Liver (tissue), 9 donors: ENCODE measurements around the gene LRRN4CL. TPM values are rescaled to one million over a fixed set of nuclear protein-coding genes. Genes with fewer than 3 reads are reported as not detected.

Source experiments
- DNase-seq: peaks from one replicate; pipeline ENCODE4 v3.0.0-alpha.2; 2017; ENCODE audit warnings: low spot score
- H3K27ac ChIP-seq, 2 donors: one replicate each; pipeline ENCODE4 v1.7.0; 2013; ENCODE audit warnings: inconsistent platforms in 2 of 2, low read length in 2 of 2, control low read depth in 1 of 2, low read depth in 1 of 2, mild to moderate bottlenecking in 1 of 2
- H3K27me3 ChIP-seq, 4 donors: one replicate each; pipeline versions ENCODE4 v1.6.1 to v1.7.0; 2013; ENCODE audit warnings: low read length in 3 of 4, inconsistent platforms in 1 of 4, mild to moderate bottlenecking in 1 of 4, moderate library complexity in 1 of 4; ENCODE audit not compliant: control insufficient read depth in 4 of 4, insufficient read depth in 4 of 4
- H3K36me3 ChIP-seq, 4 donors: one replicate each; pipeline versions ENCODE4 v1.6.1 to v1.7.0; 2013; ENCODE audit warnings: low read length in 3 of 4, mild to moderate bottlenecking in 3 of 4, low read depth in 1 of 4, moderate library complexity in 1 of 4; ENCODE audit not compliant: control insufficient read depth in 4 of 4, insufficient read depth in 3 of 4
- H3K4me1 ChIP-seq, 4 donors: one replicate each; pipeline versions ENCODE4 v1.6.1 to v1.7.0; 2013; ENCODE audit warnings: low read length in 3 of 4, mild to moderate bottlenecking in 3 of 4, moderate library complexity in 1 of 4; ENCODE audit not compliant: control insufficient read depth in 4 of 4, insufficient read depth in 4 of 4
- H3K4me3 ChIP-seq, 3 donors: one replicate each; pipeline versions ENCODE4 v1.6.1 to v1.7.0; 2013; ENCODE audit warnings: low read length in 3 of 3, control low read depth in 1 of 3, low read depth in 1 of 3, mild to moderate bottlenecking in 1 of 3
- H3K9ac ChIP-seq, 2 donors: one replicate each; pipeline ENCODE4 v1.7.0; 2013; ENCODE audit warnings: low read length in 2 of 2, mild to moderate bottlenecking in 2 of 2, moderate library complexity in 2 of 2, control low read depth in 1 of 2, low read depth in 1 of 2
- H3K9me3 ChIP-seq, 4 donors: one replicate each; pipeline versions ENCODE4 v1.6.1 to v1.7.0; 2013; ENCODE audit warnings: low read length in 3 of 4; ENCODE audit not compliant: control insufficient read depth in 4 of 4
- EGR1 ChIP-seq, 2 donors: IDR thresholded peaks; 2 replicates each; pipeline ENCODE4 v1.6.1; 2016 to 2018; ENCODE audit warnings: antibody characterized with exemption in 2 of 2, low read depth in 2 of 2
- FOXA1 ChIP-seq: IDR thresholded peaks from 2 replicates; pipeline ENCODE4 v1.6.1; 2016; ENCODE audit warnings: antibody characterized with exemption
- JUND ChIP-seq, 2 donors: IDR thresholded peaks; 2 replicates each; pipeline ENCODE4 v1.6.1; 2016; ENCODE audit warnings: antibody characterized with exemption in 2 of 2
- NR2F2 ChIP-seq: IDR thresholded peaks from 2 replicates; pipeline ENCODE4 v1.6.1; 2016; ENCODE audit warnings: antibody characterized with exemption
- RAD21 ChIP-seq, 2 donors: IDR thresholded peaks; 2 replicates each; pipeline ENCODE4 v1.6.1; 2016; ENCODE audit warnings: antibody characterized with exemption in 2 of 2, mild to moderate bottlenecking in 2 of 2
- RXRA ChIP-seq, 2 donors: IDR thresholded peaks; 2 replicates each; pipeline ENCODE4 v1.6.1; 2017 to 2018; ENCODE audit warnings: antibody characterized with exemption in 2 of 2, mild to moderate bottlenecking in 1 of 2
- SP1 ChIP-seq: IDR thresholded peaks from 2 replicates; pipeline ENCODE4 v1.6.1; 2018; ENCODE audit warnings: antibody characterized with exemption, mild to moderate bottlenecking
- TAF1 ChIP-seq: conservative IDR thresholded peaks from 2 replicates; pipeline ENCODE4 v1.6.1; 2016; ENCODE audit warnings: antibody characterized with exemption, mild to moderate bottlenecking
- YY1 ChIP-seq: IDR thresholded peaks from 2 replicates; pipeline ENCODE4 v1.6.1; 2016; ENCODE audit warnings: antibody characterized with exemption, mild to moderate bottlenecking
- WGBS: extraction: QIAGEN DNeasy Blood & Tissue Kit; methylation state at CpG from one replicate; pipeline ENCODE4 v1.1.7; 2013; 5-methylcytosine and 5-hydroxymethylcytosine counted together
- polyA plus RNA-seq, 2 donors: library from polyadenylated mRNA; stranded (reverse) in 1 of 2; unstranded in 1 of 2; fragments of 200-250 nt in 1 of 2; fragments of >200 nt in 1 of 2; fragmentation: Nextera tagmentation in 1 of 2; extraction: Ambion mirVana in 1 of 2; gene quantifications; one replicate each; pipeline versions ENCODE4 v1.2.1 to v1.2.3, GENCODE V29; 2013 to 2015
- total RNA-seq, 2 donors: library from RNA; depleted of rRNA; stranded (reverse); fragments of >200 nt; gene quantifications; one replicate each; pipeline ENCODE4 v1.2.3, GENCODE V29; 2014
- TF ChIP-seq, protein P1 (sequence below): fragments of 150-350 bp; IDR thresholded peaks from 2 replicates; pipeline ENCODE4 v1.5.1; 2017; ENCODE audit warnings: improper control_type of control experiment, low read depth, low read length; ENCODE audit not compliant: missing input control
- TF ChIP-seq, protein P2 (sequence below): IDR thresholded peaks from 2 replicates; pipeline ENCODE4 v1.6.1; 2016; ENCODE audit warnings: antibody characterized with exemption
- donor health status: healthy.
- donor health status: healthy.
- donor health status: healthy.
- donor health status: healthy.
- donor health status: healthy.

Gene LRRN4CL
- total and polyA plus RNA-seq, 4 donors, result 0.06 to 0.08 TPM; not detected in 2

DNA sequence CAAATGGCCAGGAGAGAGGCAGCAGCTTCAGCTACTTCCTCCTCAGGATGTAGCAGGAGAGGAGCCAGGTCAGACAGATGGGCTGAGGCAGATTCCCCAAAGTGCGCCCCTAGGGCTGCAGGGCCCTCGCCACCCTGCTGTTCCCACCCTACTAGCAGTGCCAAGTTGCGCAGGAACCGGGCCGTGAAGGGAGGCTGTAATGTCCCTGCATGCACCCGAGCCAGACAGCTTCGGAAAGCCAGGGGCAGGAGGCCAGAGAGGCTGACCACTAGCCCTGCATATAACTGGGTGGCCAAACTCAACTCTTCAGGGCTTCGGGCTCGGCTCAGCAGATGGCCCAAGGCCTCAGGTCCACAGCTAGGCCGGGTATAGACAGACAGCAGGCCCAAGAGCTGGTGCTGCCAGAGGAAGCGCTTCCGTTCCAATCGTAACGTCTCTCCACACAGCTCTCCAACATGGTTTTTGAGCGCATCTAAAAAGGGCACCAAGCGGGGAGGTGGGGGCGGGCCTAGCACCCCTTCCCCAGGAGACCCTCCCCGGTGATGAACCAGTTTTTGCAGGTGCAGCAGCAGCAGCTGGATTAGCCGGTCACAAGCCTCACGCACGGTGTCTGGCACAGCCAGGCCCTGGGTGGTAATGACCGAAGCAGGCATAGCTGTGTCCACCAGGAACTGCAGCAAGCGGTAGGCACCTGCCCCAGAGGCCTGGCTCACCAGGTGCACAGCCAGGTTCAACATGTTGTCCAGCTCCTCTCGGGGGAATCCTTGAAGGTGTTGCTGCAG lies 41.0 kb downstream of the LRRN4CL start:
- no peak for TF ChIP-seq FOXA1
- no peak for DNase-seq
- WGBS, result 96% methylated on average over 24 of the region's 24 CpGs
- Histone ChIP-seq H3K27ac (no peak overlapping the region), H3K4me1 (peaks cover 6 to 44% (median 38%) of the 10 kb centered on the region in 4 donors), H3K4me3 (no peak overlapping the region), H3K27me3 (no peaks in the 10 kb centered on the region), H3K9me3 (no peaks in the 10 kb centered on the region), H3K36me3 (peaks cover 0 to 12% (median 4%) of the 10 kb centered on the region in 4 donors), H3K9ac (no peak overlapping the region)

DNA sequence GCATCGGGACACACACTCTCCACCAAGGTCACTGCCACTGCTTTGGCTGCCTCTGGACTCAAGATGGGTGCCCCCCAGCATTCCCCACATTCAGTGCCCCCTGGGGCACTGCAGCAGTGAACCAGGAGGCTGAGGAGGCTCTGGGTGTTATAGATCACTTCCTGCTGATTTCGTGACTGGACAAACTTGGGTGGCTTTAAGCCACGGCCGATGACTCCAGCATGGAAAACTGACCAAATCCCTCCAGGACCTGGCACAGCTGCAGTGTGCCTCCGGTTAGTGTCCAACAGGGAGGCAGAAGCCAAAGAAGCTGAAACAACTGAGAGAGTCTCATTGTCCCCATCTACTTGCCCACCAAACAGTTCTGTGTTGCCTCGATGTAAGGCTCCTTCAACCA lies 41.7 kb downstream of the LRRN4CL start:
- H3K36me3 ChIP-seq, result peaks cover 0 to 14% (median 6%) of the 10 kb centered on the region in 4 donors
- no peaks in the 10 kb centered on the region for H3K9me3 ChIP-seq
- WGBS, result 72% methylated on average over 6 of the region's 6 CpGs
- DNase-seq, result no peak
- H3K4me1 ChIP-seq, result peaks cover 6 to 42% (median 37%) of the 10 kb centered on the region in 4 donors
- no peak overlapping the region for H3K9ac ChIP-seq
- peak overlapping the region in 1 of 2 donors; percentile 64 for H3K27ac ChIP-seq
- no peak overlapping the region for H3K4me3 ChIP-seq
- no peaks in the 10 kb centered on the region for H3K27me3 ChIP-seq
- TF ChIP-seq RAD21 (IDR thresholded peaks at IDR 0.05) (no peak), SP1 (no peak), NR2F2 (no peak), JUND (IDR thresholded peaks at IDR 0.05) (no peak), EGR1 (IDR thresholded peaks at IDR 0.05; ENCODE audit: low read depth in 2 of 2) (no peak), RXRA (IDR thresholded peaks at IDR 0.05) (no peak), TAF1 (no peak), YY1 (no peak)
- TF ChIP-seq, protein P1, sequence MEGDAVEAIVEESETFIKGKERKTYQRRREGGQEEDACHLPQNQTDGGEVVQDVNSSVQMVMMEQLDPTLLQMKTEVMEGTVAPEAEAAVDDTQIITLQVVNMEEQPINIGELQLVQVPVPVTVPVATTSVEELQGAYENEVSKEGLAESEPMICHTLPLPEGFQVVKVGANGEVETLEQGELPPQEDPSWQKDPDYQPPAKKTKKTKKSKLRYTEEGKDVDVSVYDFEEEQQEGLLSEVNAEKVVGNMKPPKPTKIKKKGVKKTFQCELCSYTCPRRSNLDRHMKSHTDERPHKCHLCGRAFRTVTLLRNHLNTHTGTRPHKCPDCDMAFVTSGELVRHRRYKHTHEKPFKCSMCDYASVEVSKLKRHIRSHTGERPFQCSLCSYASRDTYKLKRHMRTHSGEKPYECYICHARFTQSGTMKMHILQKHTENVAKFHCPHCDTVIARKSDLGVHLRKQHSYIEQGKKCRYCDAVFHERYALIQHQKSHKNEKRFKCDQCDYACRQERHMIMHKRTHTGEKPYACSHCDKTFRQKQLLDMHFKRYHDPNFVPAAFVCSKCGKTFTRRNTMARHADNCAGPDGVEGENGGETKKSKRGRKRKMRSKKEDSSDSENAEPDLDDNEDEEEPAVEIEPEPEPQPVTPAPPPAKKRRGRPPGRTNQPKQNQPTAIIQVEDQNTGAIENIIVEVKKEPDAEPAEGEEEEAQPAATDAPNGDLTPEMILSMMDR, result no peak
- TF ChIP-seq, protein P2, sequence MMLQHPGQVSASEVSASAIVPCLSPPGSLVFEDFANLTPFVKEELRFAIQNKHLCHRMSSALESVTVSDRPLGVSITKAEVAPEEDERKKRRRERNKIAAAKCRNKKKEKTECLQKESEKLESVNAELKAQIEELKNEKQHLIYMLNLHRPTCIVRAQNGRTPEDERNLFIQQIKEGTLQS, result no peak

DNA sequence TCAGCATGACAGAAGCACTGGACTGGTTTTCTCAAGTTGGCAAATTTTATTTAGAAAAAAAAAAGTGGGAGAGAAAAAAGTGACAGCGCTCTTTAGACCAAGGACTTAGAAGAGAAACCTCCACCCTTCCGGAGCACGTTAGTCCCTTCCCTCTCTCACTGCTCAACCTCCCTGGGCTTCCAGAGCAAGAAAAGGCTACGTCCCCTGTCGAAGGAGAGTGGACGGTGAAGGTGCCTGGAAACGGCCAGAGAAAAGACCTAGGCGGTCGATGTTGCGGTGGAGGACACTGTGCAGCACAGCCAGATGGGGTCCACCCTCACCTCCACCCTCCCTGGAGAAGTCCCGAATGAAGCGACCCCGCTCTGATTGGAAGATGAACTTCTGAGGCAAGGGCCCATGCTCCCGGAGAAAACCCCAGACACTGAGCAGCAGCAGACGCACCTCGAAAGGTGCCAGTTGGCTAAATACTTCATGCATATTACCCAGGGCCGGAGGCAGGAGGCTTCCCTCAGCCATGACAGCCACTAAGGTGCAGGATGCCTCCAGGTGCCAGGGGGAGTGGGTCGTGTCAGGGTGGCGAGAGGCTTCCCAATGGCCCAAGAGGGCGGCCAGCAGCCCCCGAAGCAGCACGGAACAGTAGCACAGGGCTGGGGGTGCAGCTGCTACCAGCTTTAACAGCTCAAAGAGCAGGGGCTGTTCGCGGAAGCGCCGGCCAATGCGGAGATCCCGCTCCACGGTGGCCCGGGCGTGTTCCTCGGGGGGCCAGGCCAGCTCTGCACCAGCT lies 42.3 kb downstream of the LRRN4CL start:
- Histone ChIP-seq H3K9ac (peak overlapping the region in 1 of 2 donors; percentile 80), H3K36me3 (peaks cover 0 to 14% (median 7%) of the 10 kb centered on the region in 4 donors), H3K27me3 (no peaks in the 10 kb centered on the region), H3K4me1 (peaks cover 6 to 36% (median 32%) of the 10 kb centered on the region in 4 donors), H3K9me3 (no peaks in the 10 kb centered on the region), H3K27ac (peak overlapping the region; percentile 64 to 97), H3K4me3 (peak overlapping the region in 1 of 3 donors; percentile 7)
- WGBS, result 57% methylated on average over 32 of the region's 32 CpGs
- DNase-seq, result no peak
- TF ChIP-seq TAF1, result peak; percentile 45
- no peak for TF ChIP-seq JUND (IDR thresholded peaks at IDR 0.05)
